Fibroblast of the conjunctiva (primary cell): ENCODE data around the gene SCAP.

Source experiments
- DNase-seq: peaks from one replicate; pipeline ENCODE4 v3.0.0-alpha.2; 2010; ENCODE audit warnings: low read depth

SCAP gene

GRCh38 chr3:47413751-47414150 lies 62.0 kb downstream of the SCAP start:
- no peak for DNase-seq

GRCh38 chr3:47412842-47413520 lies 62.8 kb downstream of the SCAP start:
- no peak for DNase-seq

- no peak for DNase-seq
Measured at GRCh38 chr3:47412453-47412756, 63.3 kb downstream of the SCAP start.

- DNase-seq = no peak
Measured at GRCh38 chr3:47411696-47412452, 63.9 kb downstream of the SCAP start.

GRCh38 chr3:47410801-47411646 lies 64.7 kb downstream of the SCAP start:
- no peak for DNase-seq

- no peak for DNase-seq
Measured at GRCh38 chr3:47410417-47410720, 65.4 kb downstream of the SCAP start.

GRCh38 chr3:47409688-47410416 lies 65.9 kb downstream of the SCAP start:
- no peak for DNase-seq

GRCh38 chr3:47409284-47409683 lies 66.5 kb downstream of the SCAP start:
- no peak for DNase-seq

- no peak for DNase-seq
Measured at GRCh38 chr3:47408839-47409229, 66.9 kb downstream of the SCAP start.

GRCh38 chr3:47407896-47408838 lies 67.6 kb downstream of the SCAP start:
- no peak for DNase-seq

- no peak for DNase-seq
Measured at GRCh38 chr3:47407237-47407636, 68.5 kb downstream of the SCAP start.

- no peak for DNase-seq
Measured at GRCh38 chr3:47406762-47407149, 69.0 kb downstream of the SCAP start.

- no peak for DNase-seq
Measured at GRCh38 chr3:47405820-47406761, 69.7 kb downstream of the SCAP start.

GRCh38 chr3:47404955-47405790 lies 70.6 kb downstream of the SCAP start:
- DNase-seq = peak; percentile 30

GRCh38 chr3:47404431-47404876 lies 71.3 kb downstream of the SCAP start:
- no peak for DNase-seq

GRCh38 chr3:47399531-47400270 lies 76.0 kb downstream of the SCAP start:
- peak; percentile 10 for DNase-seq

- DNase-seq = no peak
Measured at GRCh38 chr3:47399016-47399415, 76.7 kb downstream of the SCAP start.

GRCh38 chr3:47398228-47398627 lies 77.5 kb downstream of the SCAP start:
- DNase-seq = peak; percentile 30
